GM10847 (cell line): Measurements from ENCODE around the gene TBC1D24.
A peak's percentile ranks its signal among the peaks of the same experiment; 100 is the strongest.

ENCODE experiments used
- POLR2A ChIP-seq: IDR thresholded peaks from 2 replicates; pipeline ENCODE4 v1.6.1; 2011; ENCODE audit not compliant: insufficient read length; ENCODE audit errors: extremely low read depth

The TBC1D24 gene

DNA sequence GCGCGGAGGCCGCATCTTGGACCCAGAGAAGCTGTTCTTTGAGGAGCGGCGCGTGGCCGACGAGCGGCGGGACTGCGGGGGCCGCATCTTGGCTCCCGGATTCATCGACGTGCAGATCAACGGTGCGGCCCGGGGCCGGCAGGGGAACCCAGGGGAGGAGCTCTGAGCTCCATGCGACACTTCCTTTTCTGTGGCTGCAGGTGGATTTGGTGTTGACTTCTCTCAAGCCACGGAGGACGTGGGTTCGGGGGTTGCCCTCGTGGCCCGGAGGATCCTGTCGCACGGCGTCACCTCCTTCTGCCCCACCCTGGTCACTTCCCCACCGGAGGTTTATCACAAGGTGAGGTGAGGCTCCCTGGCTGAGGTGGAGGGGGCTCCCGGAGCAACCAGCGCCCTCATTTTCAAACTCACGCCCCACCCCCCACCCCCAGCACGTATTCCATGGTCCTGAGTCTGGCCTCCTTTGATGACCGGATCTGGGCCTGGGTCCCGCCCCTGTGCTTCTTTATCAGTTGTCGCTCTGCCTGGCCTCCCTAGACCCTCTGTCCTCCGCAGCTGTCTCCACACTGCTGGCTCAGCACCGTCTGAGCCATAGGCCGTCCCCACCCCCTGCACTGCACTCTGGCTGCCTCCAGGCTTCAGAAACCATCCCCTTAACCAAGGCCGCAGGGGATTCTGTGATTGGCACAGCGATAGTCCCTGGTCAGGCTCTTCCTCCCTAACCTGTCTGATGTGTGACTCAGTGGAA lies 46.0 kb downstream of the TBC1D24 start:
- no peak for TF ChIP-seq POLR2A

DNA sequence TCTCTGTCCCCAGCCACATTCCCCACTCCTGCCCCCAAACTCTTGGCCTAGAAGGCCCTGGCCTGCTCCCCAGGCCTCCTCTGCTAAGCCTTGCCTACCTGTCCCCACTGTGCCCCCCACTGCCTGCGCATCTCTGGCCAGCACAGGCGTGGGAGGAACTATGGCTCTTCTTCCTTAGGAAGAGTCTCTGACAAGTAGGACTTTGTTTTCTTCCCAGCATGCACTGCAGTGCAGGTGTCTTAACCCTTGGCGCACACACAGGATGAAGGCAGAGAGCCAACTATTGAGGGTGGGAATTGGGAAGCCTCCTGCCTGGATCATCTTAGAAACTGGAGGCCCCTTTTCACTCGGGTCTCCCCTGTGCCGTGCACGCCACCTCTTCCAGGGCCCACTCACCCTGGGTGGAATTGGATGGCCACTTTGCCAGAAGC lies 48.9 kb downstream of the TBC1D24 start:
- TF ChIP-seq POLR2A = no peak

DNA sequence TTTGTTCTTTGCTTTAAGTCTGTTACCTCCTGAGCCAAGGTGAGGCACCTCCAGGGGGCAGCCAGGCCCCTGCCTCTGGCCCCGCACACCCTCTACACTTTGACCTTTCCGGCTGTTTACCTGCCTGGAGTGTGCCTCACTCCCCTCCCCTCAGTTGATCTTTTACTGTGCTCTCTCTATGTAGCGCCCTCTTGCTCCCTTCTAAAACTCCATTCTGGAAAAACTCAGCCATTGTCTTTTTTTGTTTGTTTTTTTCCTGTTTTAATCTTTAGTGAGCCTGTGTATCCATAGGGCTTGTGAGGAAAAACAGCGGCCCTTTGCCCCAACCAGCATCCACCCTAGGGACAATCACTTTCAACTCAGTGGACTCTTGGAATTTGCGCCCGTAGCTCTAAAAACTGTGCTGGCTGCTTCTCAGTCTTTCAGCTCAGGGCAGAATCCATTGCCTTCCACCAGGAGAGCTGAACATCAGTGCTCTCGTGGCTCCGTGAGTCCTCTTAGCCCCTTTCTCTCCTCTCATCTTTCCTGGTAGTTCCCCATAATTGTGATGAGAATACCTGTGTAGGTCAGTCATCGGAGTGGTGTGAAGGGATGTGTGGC lies 49.5 kb downstream of the TBC1D24 start:
- TF ChIP-seq POLR2A = no peak

DNA sequence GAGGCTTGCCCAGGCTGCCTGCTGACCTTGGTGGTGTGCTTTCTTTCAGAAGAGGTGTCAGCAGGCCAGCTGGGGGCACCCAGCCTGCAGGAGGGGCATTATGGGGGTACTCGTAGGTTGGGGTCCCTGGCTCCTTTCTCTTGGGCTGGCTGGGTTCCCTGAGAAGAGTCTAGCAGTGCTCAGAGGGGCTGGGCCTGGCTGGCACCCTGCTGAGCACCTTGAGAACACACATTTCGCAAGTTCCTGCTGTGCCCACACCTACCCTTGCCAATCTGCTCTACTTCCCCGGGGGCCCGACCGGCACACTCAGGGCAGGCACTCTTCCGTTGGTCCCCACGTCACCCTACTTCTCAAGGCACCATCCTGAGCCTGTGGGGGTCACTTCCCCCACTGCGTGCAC lies 51.2 kb downstream of the TBC1D24 start:
- TF ChIP-seq POLR2A = no peak

DNA sequence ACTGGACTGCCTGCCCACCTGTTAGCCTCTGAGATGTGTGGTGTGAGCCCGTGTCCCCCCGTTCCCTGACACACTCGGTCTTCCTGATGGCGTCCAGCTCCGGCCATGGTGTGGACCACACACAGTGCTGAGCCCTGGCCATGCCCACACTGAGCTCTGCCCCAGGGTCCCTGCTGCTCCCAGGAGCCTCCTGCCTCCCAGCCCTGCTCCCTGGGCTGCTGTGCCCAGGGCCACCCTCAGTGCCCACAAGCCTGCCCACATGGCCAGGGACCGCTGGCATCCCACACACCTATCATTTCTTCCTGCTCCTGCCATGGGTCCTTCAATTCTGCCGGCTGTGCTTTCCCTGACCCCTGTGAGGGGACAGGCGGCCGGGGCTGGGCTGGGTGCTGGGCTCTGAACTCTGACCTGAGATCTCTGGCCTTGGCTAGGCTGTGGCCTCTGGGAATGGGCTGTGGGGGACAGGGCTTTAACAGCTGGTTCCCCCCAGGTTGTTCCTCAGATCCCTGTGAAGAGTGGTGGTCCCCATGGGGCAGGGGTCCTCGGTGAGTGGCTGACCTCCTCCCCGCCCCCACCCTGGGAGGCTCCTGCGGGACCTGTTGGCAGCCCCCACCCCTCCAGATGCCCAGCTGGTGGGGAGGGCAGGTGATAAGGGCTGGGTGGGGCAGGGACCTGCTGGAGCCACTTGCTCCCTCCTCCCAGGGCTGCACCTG lies 52.3 kb downstream of the TBC1D24 start:
- no peak for TF ChIP-seq POLR2A

DNA sequence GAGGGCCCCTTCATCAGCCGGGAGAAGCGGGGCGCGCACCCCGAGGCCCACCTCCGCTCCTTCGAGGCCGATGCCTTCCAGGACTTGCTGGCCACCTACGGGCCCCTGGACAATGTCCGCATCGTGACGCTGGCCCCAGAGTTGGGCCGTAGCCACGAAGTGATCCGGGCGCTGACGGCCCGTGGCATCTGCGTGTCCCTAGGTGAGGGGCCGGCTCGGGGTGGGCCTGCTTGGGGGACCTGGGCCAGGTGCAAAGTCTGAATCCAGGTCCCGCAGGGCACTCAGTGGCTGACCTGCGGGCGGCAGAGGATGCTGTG lies 52.8 kb downstream of the TBC1D24 start:
- no peak for TF ChIP-seq POLR2A

DNA sequence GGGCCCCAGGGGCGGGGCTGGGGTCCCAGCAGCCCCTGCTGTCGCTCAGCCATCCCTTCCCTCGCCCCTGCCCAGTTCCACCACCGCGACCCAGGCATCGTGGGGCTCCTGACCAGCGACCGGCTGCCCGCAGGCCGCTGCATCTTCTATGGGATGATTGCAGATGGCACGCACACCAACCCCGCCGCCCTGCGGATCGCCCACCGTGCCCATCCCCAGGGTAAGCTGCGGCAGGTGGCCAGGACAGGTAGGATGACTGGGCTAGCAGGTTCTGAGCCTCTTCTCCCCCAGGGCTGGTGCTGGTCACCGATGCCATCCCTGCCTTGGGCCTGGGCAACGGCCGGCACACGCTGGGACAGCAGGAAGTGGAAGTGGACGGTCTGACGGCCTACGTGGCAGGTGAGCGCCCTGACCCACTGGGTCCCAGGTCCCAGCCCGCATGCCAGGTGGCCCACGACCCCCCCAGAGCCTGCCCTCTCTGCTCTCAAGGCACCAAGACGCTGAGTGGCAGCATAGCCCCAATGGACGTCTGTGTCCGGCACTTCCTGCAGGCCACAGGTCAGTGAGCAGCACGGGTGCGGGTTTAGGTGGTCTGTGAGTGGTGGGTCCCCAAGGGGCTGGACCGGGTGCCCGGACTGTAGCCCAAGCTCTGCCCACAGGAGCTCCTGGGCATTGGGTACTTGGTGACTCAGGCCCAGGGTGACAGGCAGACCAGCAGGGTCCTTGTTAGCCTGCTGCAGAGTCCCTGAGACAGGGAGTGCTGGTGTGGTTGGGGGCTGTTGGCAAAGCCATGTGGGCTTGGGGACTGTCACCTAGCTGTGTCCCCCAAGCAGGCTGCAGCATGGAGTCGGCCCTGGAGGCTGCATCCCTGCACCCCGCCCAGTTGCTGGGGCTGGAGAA lies 53.5 kb downstream of the TBC1D24 start:
- TF ChIP-seq POLR2A = no peak

DNA sequence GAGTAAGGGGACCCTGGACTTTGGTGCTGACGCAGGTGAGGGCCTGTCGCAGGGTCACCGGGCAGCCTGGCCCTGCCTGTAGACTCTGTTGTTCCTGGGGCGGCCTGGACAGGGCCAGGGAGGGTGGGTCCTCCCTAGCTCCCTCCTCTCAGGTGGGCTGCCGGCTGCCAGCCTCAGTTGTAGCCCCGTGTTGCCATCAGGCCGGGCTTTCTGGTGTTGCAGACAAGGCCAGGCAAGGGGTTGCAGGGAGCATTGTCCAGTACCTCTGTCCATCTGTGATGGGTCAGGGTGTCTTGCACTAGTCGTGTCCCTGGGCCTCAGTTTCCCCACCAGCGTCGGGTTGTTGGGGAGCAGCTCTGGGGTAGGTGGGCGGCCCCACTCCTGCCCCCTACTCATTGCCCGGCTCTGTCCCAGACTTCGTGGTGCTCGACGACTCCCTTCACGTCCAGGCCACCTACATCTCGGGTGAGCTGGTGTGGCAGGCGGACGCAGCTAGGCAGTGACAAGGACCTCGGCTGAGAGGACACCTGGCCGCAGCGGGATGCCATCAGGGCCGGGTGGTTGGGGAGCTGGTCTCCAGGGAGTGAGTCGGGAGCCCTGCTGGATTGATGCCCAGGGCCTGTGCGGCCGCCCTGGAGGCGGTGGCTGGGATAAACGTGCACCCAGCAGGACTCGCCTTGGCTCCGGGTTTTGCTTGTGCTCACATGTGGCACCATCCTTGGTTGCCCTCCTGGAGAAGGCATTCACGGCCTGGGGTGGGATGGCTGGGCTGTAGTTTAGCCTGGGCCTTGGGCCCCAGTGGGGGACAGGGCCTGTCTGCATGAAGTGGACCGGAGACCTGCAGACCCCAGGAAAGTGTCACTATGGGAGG lies 54.4 kb downstream of the TBC1D24 start:
- TF ChIP-seq POLR2A = no peak

DNA sequence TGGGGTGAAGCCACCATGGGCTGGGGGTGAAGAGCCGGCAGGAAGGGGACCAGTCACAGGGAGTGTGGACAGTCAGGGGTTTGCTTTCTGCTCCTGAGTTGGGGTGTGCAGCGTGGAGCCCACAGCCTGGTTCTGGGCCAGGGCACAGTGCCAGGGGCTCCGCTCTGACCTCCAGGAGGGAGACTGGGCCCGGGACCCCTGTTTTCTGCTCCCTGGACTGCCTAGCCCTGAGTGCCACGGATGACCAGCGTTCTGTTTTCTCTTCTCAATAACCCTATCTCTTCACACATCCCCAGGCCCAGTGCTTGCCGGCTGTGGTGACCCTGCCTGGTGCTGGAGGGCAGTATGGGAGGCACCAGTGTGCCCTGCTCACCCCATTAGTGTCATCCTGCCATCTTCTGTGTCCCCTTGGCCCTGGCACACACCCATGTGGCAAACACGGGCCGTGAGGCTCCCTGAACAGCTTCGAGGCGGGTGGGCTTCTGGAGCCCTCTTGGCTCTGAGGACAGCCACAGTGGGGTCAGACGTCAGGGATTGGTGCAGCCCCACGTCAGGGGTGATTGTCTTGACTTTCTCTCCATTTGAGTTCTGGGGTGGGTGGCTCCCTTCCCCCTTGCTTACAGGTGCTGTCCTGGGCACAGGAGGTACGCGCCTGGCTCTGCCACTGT lies 55.2 kb downstream of the TBC1D24 start:
- TF ChIP-seq POLR2A = no peak

DNA sequence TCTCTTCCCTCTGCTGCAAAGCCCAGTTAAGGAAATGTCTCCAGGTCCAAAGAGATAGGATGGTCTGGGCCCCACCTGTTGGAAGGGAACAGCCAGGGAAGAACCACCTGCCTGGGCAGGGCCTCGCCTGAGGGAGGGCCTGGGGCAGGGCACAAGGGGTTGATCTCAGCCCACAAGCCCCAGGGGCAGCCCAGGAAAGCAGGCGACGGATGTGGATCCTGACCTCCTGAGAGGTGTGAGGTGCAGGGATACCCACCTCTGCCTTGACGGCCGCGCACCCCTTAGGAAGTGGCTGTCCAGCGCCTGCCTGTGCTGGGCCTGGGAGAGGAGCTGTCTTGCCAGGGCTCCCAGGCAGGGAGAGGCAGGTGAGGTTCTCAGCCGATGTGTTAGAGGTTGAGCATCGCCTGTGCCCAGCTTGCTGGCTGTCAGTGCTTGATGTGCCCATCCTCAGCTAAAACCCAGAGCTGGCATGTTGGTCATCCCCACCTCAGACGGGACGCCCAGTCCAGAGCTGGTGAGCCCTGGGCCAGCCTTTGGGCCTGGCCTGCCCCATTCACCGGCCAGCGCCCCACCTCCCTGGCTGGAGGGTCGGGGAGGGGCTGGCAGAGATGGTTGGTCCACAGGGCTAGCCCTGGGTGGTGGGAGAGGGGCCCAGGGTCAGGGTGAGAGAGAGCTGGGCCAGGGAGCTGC lies 55.8 kb downstream of the TBC1D24 start:
- no peak for TF ChIP-seq POLR2A

DNA sequence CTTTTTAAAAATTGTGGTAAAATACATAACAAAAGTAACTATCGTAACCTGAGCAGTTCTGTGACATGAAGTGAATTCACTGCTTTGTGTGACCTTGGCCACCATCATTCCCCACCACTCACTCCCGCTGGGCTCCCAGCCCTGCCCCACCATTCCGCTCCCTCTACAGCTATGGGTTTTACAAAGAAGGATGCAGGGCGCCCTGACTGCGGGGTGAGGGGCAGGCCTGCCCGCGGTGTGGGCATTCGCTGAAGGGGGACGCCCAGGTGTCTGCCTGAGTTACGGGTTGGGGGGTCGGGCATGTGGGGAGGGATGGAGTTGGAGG lies 56.4 kb downstream of the TBC1D24 start, which contains the start of gene CEMP1:
Gene CEMP1, minus strand, starts transcription at position 38 of the 325 bp plus-strand sequence. CDS start 335 bp downstream, outside the sequence.
- no peak for TF ChIP-seq POLR2A

DNA sequence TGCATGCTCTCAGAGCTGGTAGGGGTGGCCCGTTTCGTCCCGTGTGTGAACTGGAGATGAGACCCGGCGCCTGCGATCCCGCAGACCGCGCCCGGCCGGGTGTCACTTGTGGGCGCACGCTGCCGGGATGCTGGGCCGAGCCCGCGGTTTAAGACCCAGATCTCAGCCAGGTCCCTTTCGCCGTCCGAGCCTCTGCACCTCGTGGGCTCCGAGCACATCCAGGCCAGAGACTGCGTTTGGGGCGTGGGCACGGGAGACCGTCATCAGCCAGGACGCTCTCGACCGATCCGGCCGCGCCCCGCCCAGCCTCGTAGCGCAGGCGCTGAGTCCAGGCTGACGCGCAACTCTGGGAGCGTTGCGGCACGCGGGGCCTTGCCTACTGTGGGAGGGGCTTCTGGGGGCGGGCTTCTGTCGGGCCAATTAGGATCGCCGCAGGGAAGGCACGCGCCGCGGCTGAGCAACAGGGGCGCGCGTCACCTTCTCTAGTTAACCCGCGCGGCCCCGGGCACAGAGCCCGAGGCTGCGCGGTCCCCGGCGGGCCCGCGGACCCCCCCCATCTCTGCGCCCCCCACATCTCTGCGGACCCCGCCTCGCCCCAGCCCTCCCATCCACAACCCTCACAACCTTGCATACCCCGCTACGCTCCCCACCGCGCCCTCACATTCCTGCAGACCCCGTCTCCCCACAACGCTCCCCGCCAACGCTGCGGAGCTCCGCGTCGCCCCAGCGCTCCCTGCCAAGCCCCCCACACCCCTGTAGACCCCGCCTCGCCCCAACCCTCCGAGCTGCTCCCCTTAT lies 57.0 kb downstream of the TBC1D24 start:
- TF ChIP-seq POLR2A = peak; percentile 65
